H1 (cell line): ENCODE data around the gene MPRIP. TPM values are rescaled to one million over a fixed set of nuclear protein-coding genes. Genes with fewer than 3 reads are reported as not detected.

Experiments
- CTCF ChIA-PET: fragments of 300-600 bp; sonication (Branson Sonifier 250); formaldehyde crosslinking; loops from one replicate; lab custom pipeline; 2021; ENCODE audit not compliant: partially characterized antibody; lab: Charles Lee
- POLR2A ChIA-PET: fragments of 300-600 bp; sonication (Branson Sonifier 250); formaldehyde crosslinking; loops from one replicate; lab custom pipeline; 2021; ENCODE audit warnings: inconsistent platforms; ENCODE audit not compliant: partially characterized antibody; lab: Charles Lee
- DNase-seq, 2 experiments: peaks; one replicate each; pipeline versions ENCODE4 v3.0.0 to v3.0.0-alpha.2; 2010 to 2022; ENCODE audit warnings: low spot score in 2 of 2, low read depth in 1 of 2, mixed read lengths in 1 of 2
- FAIRE-seq: peaks from 2 replicates; lab custom pipeline; 2011; peaks lifted over from hg19 to GRCh38; lab: Jason Lieb, UNC
- H2AFZ ChIP-seq: 2 replicates; pipeline ENCODE4 v1.8.1; 2012; ENCODE audit warnings: low read length, inconsistent platforms
- H2AK5ac ChIP-seq: 2 replicates; pipeline ENCODE4 v1.6.1; 2013; ENCODE audit warnings: low read depth, low read length
- H2BK120ac ChIP-seq: replicated peaks from 2 replicates; pipeline ENCODE3; 2013; ENCODE audit warnings: low read depth, low read length, inconsistent platforms
- H2BK12ac ChIP-seq: 2 replicates; pipeline ENCODE4 v1.6.1; 2013; ENCODE audit warnings: low read depth, low read length
- H2BK15ac ChIP-seq: 2 replicates; pipeline ENCODE4 v1.6.1; 2013; ENCODE audit warnings: low read length
- H2BK20ac ChIP-seq: 2 replicates; pipeline ENCODE4 v1.6.1; 2013; ENCODE audit warnings: low read length
- H2BK5ac ChIP-seq: 2 replicates; pipeline ENCODE4 v1.6.1; 2013; ENCODE audit warnings: low read depth, low read length
- H3K14ac ChIP-seq: 2 replicates; pipeline ENCODE4 v1.6.1; 2013; ENCODE audit warnings: inconsistent platforms; ENCODE audit not compliant: insufficient read length
- H3K18ac ChIP-seq: 2 replicates; pipeline ENCODE4 v1.6.1; 2013; ENCODE audit warnings: low read length; ENCODE audit errors: extremely low read depth
- H3K23ac ChIP-seq: 2 replicates; pipeline ENCODE4 v1.6.1; 2013; ENCODE audit warnings: inconsistent platforms; ENCODE audit not compliant: insufficient read length
- H3K23me2 ChIP-seq: 2 replicates; pipeline ENCODE4 v1.6.1; 2013; ENCODE audit warnings: low read depth, low read length
- H3K27ac ChIP-seq: 2 replicates; pipeline ENCODE4 v1.6.1; 2011; ENCODE audit warnings: low read depth, low read length, inconsistent platforms
- H3K27me3 ChIP-seq, 4 experiments: replicated peaks in 1 of 4; 1 replicate in 1 of 4; 2 replicates in 3 of 4; pipeline versions ENCODE4 v1.6.1 to v1.8.1; 2011 to 2013; ENCODE audit warnings: low read length in 3 of 4, mild to moderate bottlenecking in 3 of 4, inconsistent platforms in 2 of 4, mixed read lengths in 2 of 4, moderate library complexity in 1 of 4; ENCODE audit not compliant: control insufficient read depth in 3 of 4, insufficient read depth in 3 of 4; ENCODE audit errors: extremely low read depth in 1 of 4
- H3K36me3 ChIP-seq, 4 experiments: 2 replicates each; pipeline versions ENCODE4 v1.6.1 to v1.8.1; 2011 to 2013; ENCODE audit warnings: mild to moderate bottlenecking in 4 of 4, low read length in 3 of 4, moderate library complexity in 2 of 4, control low read depth in 1 of 4, inconsistent platforms in 1 of 4; ENCODE audit not compliant: insufficient read depth in 4 of 4, control insufficient read depth in 2 of 4
- H3K4ac ChIP-seq: replicated peaks from 2 replicates; pipeline ENCODE3; 2013; ENCODE audit warnings: low read length, low read depth, mixed read lengths, inconsistent platforms; ENCODE audit not compliant: insufficient read length
- H3K4me1 ChIP-seq, 4 experiments: replicated peaks in 1 of 4; 1 replicate in 1 of 4; 2 replicates in 3 of 4; pipeline versions ENCODE4 v1.6.1 to v1.8.1; 2011 to 2013; ENCODE audit warnings: low read length in 3 of 4, inconsistent platforms in 2 of 4, mixed read lengths in 1 of 4; ENCODE audit not compliant: insufficient read depth in 4 of 4, control insufficient read depth in 3 of 4
- H3K4me2 ChIP-seq, 2 experiments: 2 replicates each; pipeline versions ENCODE4 v1.6.1 to v1.8.1; 2011 to 2013; ENCODE audit warnings: low read depth in 2 of 2, low read length in 2 of 2, control low read depth in 1 of 2, inconsistent platforms in 1 of 2, mild to moderate bottlenecking in 1 of 2; ENCODE audit not compliant: insufficient read depth in 1 of 2
- H3K4me3 ChIP-seq, 4 experiments: fragments of 200-600, 300-600 bp in 1 of 4; sonication (generic), shearing (Covaris generic), sonication (Bioruptor Twin) in 1 of 4; 2 replicates each; pipeline versions ENCODE4 v1.5.1 to v1.8.1; 2011 to 2016; ENCODE audit warnings: low read length in 4 of 4, low read depth in 3 of 4, control low read depth in 2 of 4, inconsistent platforms in 2 of 4, mild to moderate bottlenecking in 2 of 4, mixed read lengths in 1 of 4, moderate library complexity in 1 of 4; ENCODE audit not compliant: insufficient read depth in 2 of 4; ENCODE audit errors: extremely low read depth in 1 of 4
- H3K56ac ChIP-seq: replicated peaks from 2 replicates; pipeline ENCODE3; 2013; ENCODE audit warnings: low read depth, mild to moderate bottlenecking, mixed read lengths, low read length, inconsistent platforms; ENCODE audit not compliant: insufficient read length
- H3K79me1 ChIP-seq: 2 replicates; pipeline ENCODE4 v1.6.1; 2013; ENCODE audit warnings: low read depth, low read length, control low read depth
- H3K79me2 ChIP-seq, 2 experiments: 2 replicates each; pipeline versions ENCODE4 v1.6.1 to v1.8.1; 2012 to 2013; ENCODE audit warnings: low read length in 2 of 2, mild to moderate bottlenecking in 2 of 2, inconsistent platforms in 1 of 2; ENCODE audit not compliant: insufficient read depth in 2 of 2, control insufficient read depth in 1 of 2
- H3K9ac ChIP-seq, 4 experiments: replicated peaks in 1 of 4; 1 replicate in 1 of 4; 2 replicates in 3 of 4; pipeline versions ENCODE4 v1.6.1 to v1.8.1; 2011 to 2013; ENCODE audit warnings: low read depth in 3 of 4, low read length in 3 of 4, control low read depth in 2 of 4, mild to moderate bottlenecking in 2 of 4, moderate library complexity in 2 of 4, inconsistent platforms in 1 of 4; ENCODE audit errors: extremely low read depth in 1 of 4
- H3K9me3 ChIP-seq, 2 experiments: 2 replicates each; pipeline versions ENCODE4 v1.6.1 to v1.8.1; 2012 to 2013; ENCODE audit warnings: mild to moderate bottlenecking in 2 of 2, moderate library complexity in 2 of 2, control low read depth in 1 of 2, inconsistent platforms in 1 of 2, low read depth in 1 of 2, low read length in 1 of 2, mixed read lengths in 1 of 2; ENCODE audit not compliant: insufficient read depth in 2 of 2
- H4K20me1 ChIP-seq, 2 experiments: replicated peaks in 1 of 2; 2 replicates each; pipeline versions ENCODE3 to v1.8.1; 2011 to 2013; ENCODE audit warnings: inconsistent platforms in 2 of 2, low read length in 2 of 2, mild to moderate bottlenecking in 1 of 2; ENCODE audit not compliant: insufficient read depth in 2 of 2, control insufficient read depth in 1 of 2
- H4K5ac ChIP-seq: 2 replicates; pipeline ENCODE4 v1.6.1; 2013; ENCODE audit warnings: low read length, low read depth, mixed read lengths, inconsistent platforms; ENCODE audit not compliant: insufficient read length
- H4K8ac ChIP-seq: 2 replicates; pipeline ENCODE4 v1.8.0; 2013; ENCODE audit warnings: mild to moderate bottlenecking, moderate library complexity, low read length, inconsistent platforms; ENCODE audit not compliant: insufficient read depth; ENCODE audit errors: extremely low read depth
- H4K91ac ChIP-seq: replicated peaks from 2 replicates; pipeline ENCODE3; 2013; ENCODE audit warnings: low read length, mixed read lengths, inconsistent platforms; ENCODE audit not compliant: insufficient read length
- BACH1 ChIP-seq: IDR thresholded peaks from 2 replicates; pipeline ENCODE4 v1.6.1; 2012; ENCODE audit warnings: low read length, improper control_type of control experiment
- CHD2 ChIP-seq: IDR thresholded peaks from 2 replicates; pipeline ENCODE4 v1.6.1; 2012; ENCODE audit warnings: low read length, improper control_type of control experiment
- GTF2F1 ChIP-seq: IDR thresholded peaks from 2 replicates; pipeline ENCODE4 v1.6.1; 2012; ENCODE audit warnings: low read depth, low read length, improper control_type of control experiment, borderline replicate concordance
- HDAC6 ChIP-seq: IDR thresholded peaks from one replicate; pipeline ENCODE4 v1.7.1; 2012; ENCODE audit warnings: low read depth, mild to moderate bottlenecking, inconsistent platforms, low read length, moderate library complexity
- KDM4A ChIP-seq: IDR thresholded peaks from one replicate; pipeline ENCODE4 v1.7.1; 2012; ENCODE audit warnings: low read depth, mild to moderate bottlenecking, moderate library complexity, low read length, inconsistent platforms; ENCODE audit not compliant: severe bottlenecking
- POU5F1 ChIP-seq: IDR thresholded peaks from 2 replicates; pipeline ENCODE4 v1.6.1; 2011; ENCODE audit warnings: low read depth, mild to moderate bottlenecking, low read length, moderate library complexity
- RBBP5 ChIP-seq: IDR thresholded peaks from 2 replicates; pipeline ENCODE4 v1.7.1; 2012; ENCODE audit warnings: low read depth, mild to moderate bottlenecking, inconsistent platforms, low read length, moderate library complexity, borderline replicate concordance
- SIX5 ChIP-seq: IDR thresholded peaks from 2 replicates; pipeline ENCODE4 v1.6.1; 2011; ENCODE audit warnings: mild to moderate bottlenecking, low read depth, low read length
- SP1 ChIP-seq: IDR thresholded peaks from 2 replicates; pipeline ENCODE4 v1.6.1; 2011; ENCODE audit warnings: low read depth, low read length
- TEAD4 ChIP-seq: IDR thresholded peaks from 2 replicates; pipeline ENCODE4 v1.6.1; 2012; ENCODE audit warnings: low read depth, low read length, inconsistent platforms, mixed read lengths
- WGBS, 2 experiments: shearing (Covaris generic) in 1 of 2; methylation state at CpG; one replicate each; pipeline versions ENCODE4 v1.1.6 to v1.1.7; 2013 to 2015; ENCODE audit warnings: low lambda C conversion rate in 2 of 2, mixed read lengths in 2 of 2, inconsistent platforms in 1 of 2, low coverage in 1 of 2, missing lambda C conversion rate in 1 of 2; ENCODE audit not compliant: insufficient replicate concordance in 2 of 2, insufficient coverage in 1 of 2, insufficient read length in 1 of 2; ENCODE audit errors: extremely low coverage in 1 of 2, missing lambda C conversion rate in 1 of 2; 5-methylcytosine and 5-hydroxymethylcytosine counted together
- polyA plus RNA-seq, 7 experiments: library from polyadenylated mRNA; depleted of rRNA in 3 of 7; stranded (reverse) in 5 of 7; unstranded in 2 of 7; fragments of >200 nt in 5 of 7; fragments of 200-250 nt in 2 of 7; gene quantifications; 1 replicate in 5 of 7; 2 replicates in 1 of 7; 4 replicates in 1 of 7; pipeline versions ENCODE4 v1.2.1 to v1.2.3, GENCODE V29; 2011 to 2013; ENCODE audit warnings: missing spikeins in 2 of 7, mixed read lengths in 2 of 7
- total RNA-seq: library from RNA; stranded (reverse); fragmentation: NEBNext Ultra II Directional; extraction: Animal tissue kit (Norgen Biotek cat#: 25700); gene quantifications from 2 replicates; pipeline ENCODE4 v1.2.1, GENCODE V29; 2021

The MPRIP gene
- total and polyA plus RNA-seq, 2 of the 8 experiments (the other 6 are each of a cell fraction or from before 2014, with no cell fraction given) = 48.6 to 146 TPM

DNA sequence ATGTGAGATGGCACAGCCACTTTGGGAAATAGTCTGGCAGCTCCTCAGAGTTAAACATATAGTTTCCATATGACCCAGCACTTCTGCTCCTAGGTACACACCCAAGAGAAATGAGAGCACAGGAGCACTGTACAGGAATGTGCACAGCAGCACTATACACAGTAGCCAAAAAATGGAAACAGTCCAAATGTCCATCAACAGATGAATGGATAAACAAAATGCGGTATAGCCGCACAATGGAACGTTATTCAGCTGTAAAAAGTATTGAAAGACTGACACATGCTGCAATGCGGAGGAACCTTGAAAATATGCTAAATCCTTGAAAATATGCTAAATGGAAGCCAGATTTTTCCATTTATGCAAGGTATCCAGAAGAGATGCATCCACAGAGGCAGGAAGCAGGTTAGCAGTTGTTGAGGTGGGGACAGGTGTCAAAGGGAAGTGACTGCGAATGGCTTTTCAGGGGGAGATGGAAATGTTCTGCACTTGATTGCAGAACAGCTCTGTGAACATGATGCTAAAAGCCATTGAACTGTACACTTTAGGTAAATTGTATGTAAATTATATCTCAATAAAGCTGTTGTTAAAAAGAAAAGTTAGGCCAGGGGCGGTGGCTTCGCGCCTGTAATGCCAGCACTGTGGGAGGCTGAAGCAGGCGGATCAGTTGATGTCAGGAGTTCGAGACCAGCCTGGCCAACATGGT lies 80.7 kb downstream of the MPRIP start:
- FAIRE-seq = no peak
- CTCF ChIA-PET = interaction anchor here (1.0 to 12.6 kb wide), 8 partner anchors 13 to 122 kb away, joined by 3 to 117 read pairs (median 4); no protein-coding TSS in a partner anchor
- 93% methylated on average over 10 of the region's 10 CpGs; no CpG with 5 or more reads in 1 of the 2 experiments for WGBS, 2 experiments

More for the DNA sequence above, 80.7 kb downstream of the MPRIP start:
- no peak overlapping the region for H3K4me3 ChIP-seq
- no peaks in the 10 kb centered on the region for H3K23me2 ChIP-seq
- no peak overlapping the region for H3K23ac ChIP-seq
- H3K4me1 ChIP-seq = no peaks in the 10 kb centered on the region; a peak in 2 of 7 replicates
- no peaks in the 10 kb centered on the region for H3K27me3 ChIP-seq
- no peak overlapping the region for H3K56ac ChIP-seq
- no peaks in the 10 kb centered on the region for H3K9me3 ChIP-seq
- no peak overlapping the region for H2BK12ac ChIP-seq
- DNase-seq = no peak
- TF ChIP-seq HDAC6 (no peak), TEAD4 (no peak), RBBP5 (no peak), BACH1 (no peak), CHD2 (no peak), KDM4A (no peak), SIX5 (no peak), POU5F1 (no peak), GTF2F1 (no peak), SP1 (no peak)
- peaks cover 16% of the 10 kb centered on the region for H3K79me1 ChIP-seq
- H3K27ac ChIP-seq = no peak overlapping the region
- POLR2A ChIA-PET = interaction anchor here (1.5 kb wide), 1 partner anchor 135 kb away, joined by 3 read pairs; no protein-coding TSS in a partner anchor
- H3K36me3 ChIP-seq = no peaks in the 10 kb centered on the region; a peak in 1 of 8 replicates
- no peak overlapping the region for H3K9ac ChIP-seq
- H3K4ac ChIP-seq = no peak overlapping the region
- H2BK5ac ChIP-seq = no peak overlapping the region
- no peak overlapping the region for H4K5ac ChIP-seq
- no peak overlapping the region for H3K4me2 ChIP-seq
- no peak overlapping the region for H2BK120ac ChIP-seq
- peaks cover 0 to 29% of the 10 kb centered on the region in 2 experiments; a peak in 1 of 4 replicates for H3K79me2 ChIP-seq
- no peak overlapping the region for H4K8ac ChIP-seq
- H4K20me1 ChIP-seq = peaks cover 8 to 16% of the 10 kb centered on the region in 2 experiments
- H2BK20ac ChIP-seq = no peak overlapping the region
- no peak overlapping the region for H3K14ac ChIP-seq
- H2BK15ac ChIP-seq = no peak overlapping the region
- H2AK5ac ChIP-seq = no peak overlapping the region
- no peak overlapping the region for H3K18ac ChIP-seq
- H4K91ac ChIP-seq = no peak overlapping the region
- no peak overlapping the region for H2AFZ ChIP-seq
